Measurements from ENCODE around the gene PLCL1. TPM values are rescaled to one million over a fixed set of nuclear protein-coding genes. Genes with fewer than 3 reads are reported as not detected.

Gene PLCL1
- total and polyA plus RNA-seq, 10 of the 15 experiments (the other 5 are each of a cell fraction or from before 2014, with no cell fraction given): 0.03 to 1.5 (median 0.22) TPM

DNA sequence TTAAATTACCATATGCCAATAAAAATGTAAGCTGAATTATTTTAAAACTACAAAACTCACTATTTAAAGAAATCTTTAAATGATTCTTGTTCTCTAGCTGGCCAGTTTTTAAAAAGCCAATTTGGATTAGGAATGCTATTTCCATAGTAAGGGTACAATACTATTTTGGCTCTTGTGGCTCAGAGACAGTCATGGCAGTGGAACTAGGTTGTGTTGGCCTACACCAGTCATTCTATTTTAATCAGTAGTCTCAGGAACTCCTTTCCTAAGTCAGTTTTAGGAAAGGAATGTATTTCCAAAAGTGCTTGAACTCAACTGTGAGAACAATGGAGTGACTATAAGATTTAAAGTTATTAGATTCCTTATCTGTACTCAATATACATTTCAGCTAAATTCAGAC, 25.1 kb upstream of the PLCL1 start:
- in situ Hi-C loops (cut with MboI) (loop anchor here (5.0 kb wide), 1 partner anchor 72 kb away; the partner anchor contains the start of gene MARS2), intact Hi-C loops (cut with micrococcal nuclease; ENCODE audit: unreplicated experiment) (loop anchor here (5.0 kb wide), 1 partner anchor 282 kb away; the partner anchor contains the start of gene HSPD1)
- Histone ChIP-seq H3K36me3 (ENCODE audit: control insufficient read depth in 2 of 2, insufficient read depth in 2 of 2, low read length in 1 of 2) (no peaks in the 10 kb centered on the region), H2AFZ (ENCODE audit: control insufficient read depth, low read depth, low read length) (no peak overlapping the region), H3K27me3 (replicated peaks in 1 of 2; ENCODE audit: control insufficient read depth in 2 of 2, insufficient read depth in 2 of 2, low read length in 1 of 2) (no peaks in the 10 kb centered on the region), H3K79me2 (ENCODE audit: control insufficient read depth, insufficient read depth, low read length) (no peaks in the 10 kb centered on the region), H3K4me1 (ENCODE audit: control insufficient read depth, insufficient read depth, low read length) (no peaks in the 10 kb centered on the region), H4K20me1 (ENCODE audit: control insufficient read depth, insufficient read depth) (no peaks in the 10 kb centered on the region), H3K9me3 (replicated peaks; ENCODE audit: control insufficient read depth, insufficient read depth, low read length) (no peaks in the 10 kb centered on the region), H3K4me2 (ENCODE audit: control insufficient read depth, insufficient read depth) (no peak overlapping the region), H3K4me3 (no peak overlapping the region), H3K27ac (ENCODE audit: control insufficient read depth, insufficient read depth) (no peak overlapping the region), H3K9ac (ENCODE audit: control insufficient read depth, insufficient read depth, low read length) (no peak overlapping the region)
- POLR2A ChIA-PET: interaction anchor here (0.9 to 1.5 kb wide), 2 partner anchors 67 to 73 kb away, joined by 3 to 5 read pairs; no protein-coding TSS in a partner anchor
- no TSS peak for BruUV-seq (replicated peaks)
- DNase-seq (ENCODE audit: low read depth, low spot score): no peak
- TF ChIP-seq CREB1 (IDR thresholded peaks at IDR 0.05; ENCODE audit: low read depth) (no peak), ZZZ3 (IDR thresholded peaks at IDR 0.05; ENCODE audit: control insufficient read depth, insufficient read length, low read depth) (no peak), SP1 (IDR thresholded peaks at IDR 0.05; ENCODE audit: low read depth, low read length) (no peak), SREBF1 (IDR thresholded peaks at IDR 0.05; ENCODE audit: low read length) (no peak), RFX5 (IDR thresholded peaks at IDR 0.05; ENCODE audit: low read depth, low read length) (no peak), FOS (IDR thresholded peaks at IDR 0.05; ENCODE audit: borderline replicate concordance, extremely low read depth, insufficient read length) (no peak), WRNIP1 (IDR thresholded peaks at IDR 0.05; ENCODE audit: borderline replicate concordance, low read depth, low read length) (no peak)
- TF ChIP-seq, protein P1, sequence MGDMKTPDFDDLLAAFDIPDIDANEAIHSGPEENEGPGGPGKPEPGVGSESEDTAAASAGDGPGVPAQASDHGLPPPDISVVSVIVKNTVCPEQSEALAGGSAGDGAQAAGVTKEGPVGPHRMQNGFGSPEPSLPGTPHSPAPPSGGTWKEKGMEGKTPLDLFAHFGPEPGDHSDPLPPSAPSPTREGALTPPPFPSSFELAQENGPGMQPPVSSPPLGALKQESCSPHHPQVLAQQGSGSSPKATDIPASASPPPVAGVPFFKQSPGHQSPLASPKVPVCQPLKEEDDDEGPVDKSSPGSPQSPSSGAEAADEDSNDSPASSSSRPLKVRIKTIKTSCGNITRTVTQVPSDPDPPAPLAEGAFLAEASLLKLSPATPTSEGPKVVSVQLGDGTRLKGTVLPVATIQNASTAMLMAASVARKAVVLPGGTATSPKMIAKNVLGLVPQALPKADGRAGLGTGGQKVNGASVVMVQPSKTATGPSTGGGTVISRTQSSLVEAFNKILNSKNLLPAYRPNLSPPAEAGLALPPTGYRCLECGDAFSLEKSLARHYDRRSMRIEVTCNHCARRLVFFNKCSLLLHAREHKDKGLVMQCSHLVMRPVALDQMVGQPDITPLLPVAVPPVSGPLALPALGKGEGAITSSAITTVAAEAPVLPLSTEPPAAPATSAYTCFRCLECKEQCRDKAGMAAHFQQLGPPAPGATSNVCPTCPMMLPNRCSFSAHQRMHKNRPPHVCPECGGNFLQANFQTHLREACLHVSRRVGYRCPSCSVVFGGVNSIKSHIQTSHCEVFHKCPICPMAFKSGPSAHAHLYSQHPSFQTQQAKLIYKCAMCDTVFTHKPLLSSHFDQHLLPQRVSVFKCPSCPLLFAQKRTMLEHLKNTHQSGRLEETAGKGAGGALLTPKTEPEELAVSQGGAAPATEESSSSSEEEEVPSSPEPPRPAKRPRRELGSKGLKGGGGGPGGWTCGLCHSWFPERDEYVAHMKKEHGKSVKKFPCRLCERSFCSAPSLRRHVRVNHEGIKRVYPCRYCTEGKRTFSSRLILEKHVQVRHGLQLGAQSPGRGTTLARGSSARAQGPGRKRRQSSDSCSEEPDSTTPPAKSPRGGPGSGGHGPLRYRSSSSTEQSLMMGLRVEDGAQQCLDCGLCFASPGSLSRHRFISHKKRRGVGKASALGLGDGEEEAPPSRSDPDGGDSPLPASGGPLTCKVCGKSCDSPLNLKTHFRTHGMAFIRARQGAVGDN (IDR thresholded peaks at IDR 0.05): no peak
- TF ChIP-seq, protein P2, sequence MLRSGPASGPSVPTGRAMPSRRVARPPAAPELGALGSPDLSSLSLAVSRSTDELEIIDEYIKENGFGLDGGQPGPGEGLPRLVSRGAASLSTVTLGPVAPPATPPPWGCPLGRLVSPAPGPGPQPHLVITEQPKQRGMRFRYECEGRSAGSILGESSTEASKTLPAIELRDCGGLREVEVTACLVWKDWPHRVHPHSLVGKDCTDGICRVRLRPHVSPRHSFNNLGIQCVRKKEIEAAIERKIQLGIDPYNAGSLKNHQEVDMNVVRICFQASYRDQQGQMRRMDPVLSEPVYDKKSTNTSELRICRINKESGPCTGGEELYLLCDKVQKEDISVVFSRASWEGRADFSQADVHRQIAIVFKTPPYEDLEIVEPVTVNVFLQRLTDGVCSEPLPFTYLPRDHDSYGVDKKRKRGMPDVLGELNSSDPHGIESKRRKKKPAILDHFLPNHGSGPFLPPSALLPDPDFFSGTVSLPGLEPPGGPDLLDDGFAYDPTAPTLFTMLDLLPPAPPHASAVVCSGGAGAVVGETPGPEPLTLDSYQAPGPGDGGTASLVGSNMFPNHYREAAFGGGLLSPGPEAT (IDR thresholded peaks at IDR 0.05; ENCODE audit: low read depth): no peak
- no peak for FAIRE-seq
- SMC1A ChIA-PET (ENCODE audit: uncharacterized antibody, unreplicated experiment): interaction anchor here (0.7 to 3.2 kb wide), 17 partner anchors 9 to 666 kb away, joined by 3 to 58 read pairs (median 4); partner anchors contain the start of gene MARS2
- no peak for ATAC-seq
- RAD21 ChIA-PET (ENCODE audit: unreplicated experiment): interaction anchor here (0.8 to 2.8 kb wide), 10 partner anchors 14 to 518 kb away, joined by 3 to 21 read pairs (median 6); no protein-coding TSS in a partner anchor
- CTCF ChIA-PET: interaction anchor here (0.5 to 5.3 kb wide), 24 partner anchors 8 to 611 kb away, joined by 3 to 60 read pairs (median 4); partner anchors contain the start of gene MARS2
